SK-N-SH (cell line): ENCODE data around the gene ABHD10.

Source experiments
- CTCF ChIP-seq: fragments of 200-600 bp; sonication (generic); IDR thresholded peaks from 2 replicates; pipeline ENCODE4 v1.6.1; 2017; ENCODE audit warnings: antibody characterized with exemption, mild to moderate bottlenecking, moderate library complexity
- ELF1 ChIP-seq: IDR thresholded peaks from 2 replicates; pipeline ENCODE4 v1.4.0; 2012
- EP300 ChIP-seq, 2 experiments: IDR thresholded peaks; 2 replicates each; pipeline versions ENCODE4 v1.4.0 to v1.6.1; 2012; ENCODE audit warnings: borderline replicate concordance in 1 of 2, low read depth in 1 of 2, low read length in 1 of 2
- EZH2phosphoT487 ChIP-seq: fragments of 200-600 bp; sonication (generic); IDR thresholded peaks from 2 replicates; pipeline ENCODE4 v1.6.1; 2017; ENCODE audit warnings: low read depth, mixed run types, mild to moderate bottlenecking, antibody characterized with exemption, moderate library complexity, borderline replicate concordance
- IRF3 ChIP-seq: fragments of 150-350 bp; IDR thresholded peaks from 2 replicates; pipeline ENCODE4 v1.6.1; 2016; ENCODE audit warnings: mild to moderate bottlenecking, low read depth, low read length
- MEF2A ChIP-seq: IDR thresholded peaks from 2 replicates; pipeline ENCODE4 v1.4.0; 2012; ENCODE audit warnings: low read depth, borderline replicate concordance
- MXI1 ChIP-seq: IDR thresholded peaks from 2 replicates; pipeline ENCODE4 v1.6.1; 2012; ENCODE audit warnings: mild to moderate bottlenecking, low read depth, low read length, improper control_type of control experiment
- POLR2AphosphoS5 ChIP-seq: IDR thresholded peaks from 2 replicates; pipeline ENCODE4 v1.6.1; 2012; ENCODE audit warnings: low read depth, low read length
- REST ChIP-seq: IDR thresholded peaks from 2 replicates; pipeline ENCODE4 v1.6.1; 2012; ENCODE audit warnings: mild to moderate bottlenecking, low read depth, low read length, moderate library complexity
- TAF1 ChIP-seq: IDR thresholded peaks from 2 replicates; pipeline ENCODE4 v1.6.1; 2012; ENCODE audit warnings: low read depth, mild to moderate bottlenecking, low read length, moderate library complexity, borderline replicate concordance
- YY1 ChIP-seq: IDR thresholded peaks from 2 replicates; pipeline ENCODE4 v1.4.0; 2012; ENCODE audit warnings: low read depth, mild to moderate bottlenecking
- TF ChIP-seq, protein P1 (sequence below): IDR thresholded peaks from 2 replicates; pipeline ENCODE4; 2012

GRCh38 chr3:112001526-112001925 lies 22.7 kb downstream of the ABHD10 start:
- no peak for TF ChIP-seq CTCF
- no peak for TF ChIP-seq YY1
- TF ChIP-seq EP300 (IDR thresholded peaks at IDR 0.05; ENCODE audit: borderline replicate concordance in 1 of 2, low read depth in 1 of 2, low read length in 1 of 2), result no peak
- TF ChIP-seq TAF1, result no peak
- no peak for TF ChIP-seq ELF1
- TF ChIP-seq POLR2AphosphoS5, result no peak
- TF ChIP-seq MXI1, result peak; percentile 45; the same call in 1 of the 2 replicates
- no peak for TF ChIP-seq MEF2A
- no peak for TF ChIP-seq IRF3
- TF ChIP-seq REST, result no peak
- TF ChIP-seq, protein P1, sequence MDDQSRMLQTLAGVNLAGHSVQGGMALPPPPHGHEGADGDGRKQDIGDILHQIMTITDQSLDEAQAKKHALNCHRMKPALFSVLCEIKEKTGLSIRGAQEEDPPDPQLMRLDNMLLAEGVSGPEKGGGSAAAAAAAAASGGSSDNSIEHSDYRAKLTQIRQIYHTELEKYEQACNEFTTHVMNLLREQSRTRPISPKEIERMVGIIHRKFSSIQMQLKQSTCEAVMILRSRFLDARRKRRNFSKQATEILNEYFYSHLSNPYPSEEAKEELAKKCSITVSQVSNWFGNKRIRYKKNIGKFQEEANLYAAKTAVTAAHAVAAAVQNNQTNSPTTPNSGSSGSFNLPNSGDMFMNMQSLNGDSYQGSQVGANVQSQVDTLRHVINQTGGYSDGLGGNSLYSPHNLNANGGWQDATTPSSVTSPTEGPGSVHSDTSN, result no peak
- no peak for TF ChIP-seq EZH2phosphoT487
